A673 (cell line): ENCODE data around the gene MCUB. TPM values are rescaled to one million over a fixed set of nuclear protein-coding genes. Genes with fewer than 3 reads are reported as not detected.

Source experiments
- BruUV-seq: library from RNA; stranded (reverse); fragments of 400-500 nt; replicated peaks from 2 replicates; lab custom pipeline; 2021; lab: Mats Ljungman, UMichigan
- CTCF ChIA-PET: fragments of 300-600 bp; sonication (Branson Sonifier 250); formaldehyde crosslinking; loops from one replicate; lab custom pipeline; 2022; ENCODE audit warnings: antibody characterized with exemption; lab: Charles Lee
- POLR2A ChIA-PET: fragments of 300-600 bp; sonication (Branson Sonifier 250); formaldehyde crosslinking; loops from one replicate; lab custom pipeline; 2022; ENCODE audit warnings: antibody characterized with exemption; ENCODE audit not compliant: low non-redundant PET; lab: Charles Lee
- DNase-seq: peaks from one replicate; pipeline ENCODE4 v3.0.0-alpha.2; 2015; ENCODE audit warnings: low spot score
- H3K27ac ChIP-seq: fragments of 200-600 bp; sonication (generic); 2 replicates; pipeline ENCODE4 v1.5.1; 2016; ENCODE audit warnings: mixed run types, low read depth, mild to moderate bottlenecking, mixed read lengths, antibody characterized with exemption, low read length; ENCODE audit not compliant: poor library complexity, severe bottlenecking
- H3K27me3 ChIP-seq: fragments of 200-600 bp; sonication (generic); replicated peaks from 2 replicates; pipeline ENCODE4 v1.6.1; 2017; ENCODE audit warnings: mixed run types, low read depth, mild to moderate bottlenecking, mixed read lengths, antibody characterized with exemption, low read length; ENCODE audit not compliant: insufficient read depth, poor library complexity
- H3K36me3 ChIP-seq: fragments of 200-600 bp; sonication (generic); 2 replicates; pipeline ENCODE4 v1.6.1; 2016; ENCODE audit warnings: mixed run types, mild to moderate bottlenecking, mixed read lengths, antibody characterized with exemption, low read length; ENCODE audit not compliant: insufficient read depth, poor library complexity, severe bottlenecking
- H3K4me1 ChIP-seq: fragments of 200-600 bp; sonication (generic); 2 replicates; pipeline ENCODE4 v1.6.1; 2017; ENCODE audit warnings: mixed run types, mild to moderate bottlenecking, mixed read lengths, antibody characterized with exemption, low read length; ENCODE audit not compliant: insufficient read depth, poor library complexity, severe bottlenecking
- H3K4me3 ChIP-seq: fragments of 200-600 bp; sonication (generic); 2 replicates; pipeline ENCODE4 v1.5.1; 2016; ENCODE audit warnings: low read depth, mixed run types, mild to moderate bottlenecking, mixed read lengths, low read length; ENCODE audit not compliant: poor library complexity, severe bottlenecking
- H3K9me3 ChIP-seq: fragments of 200-600 bp; sonication (generic); 2 replicates; pipeline ENCODE4 v1.6.1; 2016; ENCODE audit warnings: mixed run types, low read depth, mild to moderate bottlenecking, mixed read lengths, antibody characterized with exemption, low read length; ENCODE audit not compliant: poor library complexity, severe bottlenecking
- EZH2 ChIP-seq: fragments of 200-600 bp; sonication (generic); IDR thresholded peaks from 2 replicates; pipeline ENCODE4 v1.6.1; 2017; ENCODE audit warnings: borderline replicate concordance, low read depth, mild to moderate bottlenecking, mixed read lengths, antibody characterized with exemption, low read length; ENCODE audit not compliant: poor library complexity, severe bottlenecking
- intact Hi-C: fragments of 100-400 bp; cut with micrococcal nuclease; formaldehyde crosslinking; loops from one replicate; pipeline ENCODE4 v1.10.0; 2022; ENCODE audit not compliant: unreplicated experiment
- total RNA-seq: library from RNA; stranded (reverse); gene quantifications from 2 replicates; pipeline ENCODE4 v1.2.3, GENCODE V29; 2021
- TF ChIP-seq, protein P1 (sequence below): fragments of 300-800, 200-600 bp; sonication (generic); conservative IDR thresholded peaks from 2 replicates; pipeline ENCODE4 v1.5.1; 2017; ENCODE audit warnings: low read depth, mild to moderate bottlenecking, antibody characterized with exemption, low read length, moderate library complexity, mixed read lengths

MCUB gene
- total RNA-seq, 1 experiment from 2014 or later: 30.0 TPM

- Histone ChIP-seq H3K27ac (no peak overlapping the region), H3K9me3 (no peaks in the 10 kb centered on the region), H3K27me3 (no peaks in the 10 kb centered on the region), H3K4me3 (no peak overlapping the region), H3K36me3 (peaks cover 10% of the 10 kb centered on the region), H3K4me1 (no peaks in the 10 kb centered on the region)
- no peak for DNase-seq
- no TSS peak for BruUV-seq
- CTCF ChIA-PET: no interaction called here
- TF ChIP-seq EZH2: no peak
- TF ChIP-seq, protein P1, sequence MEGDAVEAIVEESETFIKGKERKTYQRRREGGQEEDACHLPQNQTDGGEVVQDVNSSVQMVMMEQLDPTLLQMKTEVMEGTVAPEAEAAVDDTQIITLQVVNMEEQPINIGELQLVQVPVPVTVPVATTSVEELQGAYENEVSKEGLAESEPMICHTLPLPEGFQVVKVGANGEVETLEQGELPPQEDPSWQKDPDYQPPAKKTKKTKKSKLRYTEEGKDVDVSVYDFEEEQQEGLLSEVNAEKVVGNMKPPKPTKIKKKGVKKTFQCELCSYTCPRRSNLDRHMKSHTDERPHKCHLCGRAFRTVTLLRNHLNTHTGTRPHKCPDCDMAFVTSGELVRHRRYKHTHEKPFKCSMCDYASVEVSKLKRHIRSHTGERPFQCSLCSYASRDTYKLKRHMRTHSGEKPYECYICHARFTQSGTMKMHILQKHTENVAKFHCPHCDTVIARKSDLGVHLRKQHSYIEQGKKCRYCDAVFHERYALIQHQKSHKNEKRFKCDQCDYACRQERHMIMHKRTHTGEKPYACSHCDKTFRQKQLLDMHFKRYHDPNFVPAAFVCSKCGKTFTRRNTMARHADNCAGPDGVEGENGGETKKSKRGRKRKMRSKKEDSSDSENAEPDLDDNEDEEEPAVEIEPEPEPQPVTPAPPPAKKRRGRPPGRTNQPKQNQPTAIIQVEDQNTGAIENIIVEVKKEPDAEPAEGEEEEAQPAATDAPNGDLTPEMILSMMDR: no peak
- POLR2A ChIA-PET: no interaction called here
- intact Hi-C loops: no loop called here
Measured at GRCh38 chr4:109713500-109713899, 153.5 kb downstream of the MCUB start.

- Histone ChIP-seq H3K27me3 (no peaks in the 10 kb centered on the region), H3K27ac (no peak overlapping the region)
- CTCF ChIA-PET: no interaction called here
Measured at GRCh38 chr4:109718759-109719158, 158.7 kb downstream of the MCUB start.

DNA sequence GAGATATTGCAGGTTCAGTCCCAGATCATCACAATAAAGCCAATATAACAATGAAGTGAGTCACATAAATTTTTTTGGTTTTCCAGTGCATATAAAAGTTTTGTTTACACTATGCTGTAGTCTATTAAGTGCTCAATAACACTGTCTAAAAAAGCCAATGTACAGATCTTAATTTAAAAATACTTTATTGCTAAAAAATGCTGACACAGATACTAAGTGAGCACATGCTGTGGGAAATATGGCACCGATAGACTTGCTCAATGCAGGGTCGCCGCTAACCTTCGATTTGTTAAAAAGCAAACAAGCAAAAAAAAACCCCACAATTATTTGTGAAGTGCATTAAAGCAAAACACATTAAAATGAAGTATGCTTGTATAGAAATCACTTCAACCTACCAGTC lies 159.6 kb downstream of the MCUB start:
- TF ChIP-seq, protein P1: no peak
- TF ChIP-seq EZH2: no peak
- Histone ChIP-seq H3K4me1 (no peaks in the 10 kb centered on the region), H3K27ac (no peak overlapping the region), H3K4me3 (no peak overlapping the region), H3K36me3 (no peaks in the 10 kb centered on the region), H3K27me3 (no peaks in the 10 kb centered on the region), H3K9me3 (no peaks in the 10 kb centered on the region)
- no peak for DNase-seq
- intact Hi-C loops: no loop called here
- ChIA-PET POLR2A (no interaction called here), CTCF (no interaction called here)
- BruUV-seq: no TSS peak

More at GRCh38 chr4:109718759-109719158, 158.7 kb downstream of the MCUB start:
- DNase-seq: no peak
- Histone ChIP-seq H3K4me3 (no peak overlapping the region), H3K4me1 (no peaks in the 10 kb centered on the region), H3K9me3 (no peaks in the 10 kb centered on the region), H3K36me3 (peaks cover 3% of the 10 kb centered on the region)
- intact Hi-C loops: no loop called here
- no peak for TF ChIP-seq EZH2
- TF ChIP-seq, protein P1: no peak
- POLR2A ChIA-PET: no interaction called here
- BruUV-seq: no TSS peak
